Measurements from ENCODE around the gene CEP192. TPM values are rescaled to one million over a fixed set of nuclear protein-coding genes. Genes with fewer than 3 reads are reported as not detected.

CEP192 gene
- total and polyA plus RNA-seq, 10 donors, result 13.8 to 41.8 (median 32.4) TPM

DNA sequence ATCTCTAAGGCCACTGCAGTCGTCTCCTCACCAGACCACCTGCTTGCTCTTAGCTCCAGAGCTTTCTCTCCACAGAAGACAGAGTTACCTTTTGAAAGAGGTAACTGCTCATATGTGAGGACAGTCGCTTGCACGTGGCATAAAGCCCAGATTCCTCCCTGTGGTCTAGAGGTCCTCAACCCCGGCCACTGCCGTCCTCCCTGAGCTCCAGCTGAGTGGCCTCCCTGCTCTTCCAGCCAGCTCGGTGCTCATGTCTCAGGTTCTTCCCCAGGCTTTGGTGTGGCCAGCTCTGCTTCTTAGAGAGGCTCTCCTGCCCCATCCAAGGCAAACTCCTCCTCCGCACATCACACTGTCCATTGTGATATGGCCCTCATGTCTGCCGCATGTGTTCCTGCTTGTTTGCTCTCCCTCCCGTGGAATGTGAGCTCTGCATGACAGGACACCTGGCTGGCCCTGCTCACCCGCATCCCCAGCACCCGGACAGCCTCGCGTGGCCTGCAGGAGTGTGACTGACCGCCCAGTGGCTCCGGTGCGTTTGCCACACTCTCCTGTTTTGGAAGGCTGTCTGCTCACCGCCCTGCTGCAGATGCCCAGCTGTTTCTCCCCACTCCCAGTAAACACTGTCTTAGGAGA, 135.9 kb downstream of the CEP192 start:
- intact Hi-C loops (cut with DNase I; ENCODE audit: low total_unique reads), result no loop called here

GRCh38 chr18:13131283-13131682, 140.1 kb downstream of the CEP192 start:
- DNase-seq, result no peak
- H3K36me3 ChIP-seq, result peaks cover 0 to 29% (median 6%) of the 10 kb centered on the region in 6 donors
- H3K4me1 ChIP-seq, result peaks cover 0 to 9% (median 7%) of the 10 kb centered on the region in 6 donors
- no peak overlapping the region for H3K27ac ChIP-seq
- no peak overlapping the region for H3K4me3 ChIP-seq
- TF ChIP-seq CTCF (IDR thresholded peaks at IDR 0.05 in 8 of 11, conservative IDR thresholded peaks at IDR 0.05 in 3 of 11) (no peak), POLR2A (IDR thresholded peaks at IDR 0.05) (no peak), POLR2AphosphoS5 (IDR thresholded peaks at IDR 0.05) (no peak)
- intact Hi-C loops (cut with DNase I; ENCODE audit: low total_unique reads), result no loop called here
- H3K9me3 ChIP-seq, result peaks cover 0 to 10% (median 0%) of the 10 kb centered on the region in 8 donors
- WGBS, 5 donors, result 81 to 98% (median 90%) methylated on average over 6 of the region's 6 CpGs
- peaks cover 0 to 5% (median 0%) of the 10 kb centered on the region in 7 donors for H3K27me3 ChIP-seq (replicated peaks in 1 of 7)

More for the DNA sequence above, 135.9 kb downstream of the CEP192 start:
- peaks cover 0 to 5% (median 0%) of the 10 kb centered on the region in 6 donors for H3K4me1 ChIP-seq
- TF ChIP-seq POLR2A (IDR thresholded peaks at IDR 0.05) (no peak), CTCF (IDR thresholded peaks at IDR 0.05 in 8 of 11, conservative IDR thresholded peaks at IDR 0.05 in 3 of 11) (no peak), POLR2AphosphoS5 (IDR thresholded peaks at IDR 0.05) (no peak)
- peaks cover 0 to 69% (median 6%) of the 10 kb centered on the region in 6 donors for H3K36me3 ChIP-seq
- H3K27me3 ChIP-seq (replicated peaks in 1 of 7), result no peaks in the 10 kb centered on the region
- no peak for DNase-seq
- no peak overlapping the region for H3K4me3 ChIP-seq
- H3K9me3 ChIP-seq, result no peaks in the 10 kb centered on the region
- 93 to 96% (median 96%) methylated on average over 15 to 17 of the region's 17 CpGs for WGBS, 5 donors
- H3K27ac ChIP-seq, result no peak overlapping the region

- peaks cover 0 to 8% (median 0%) of the 10 kb centered on the region in 6 donors for H3K36me3 ChIP-seq
- no peak for TF ChIP-seq POLR2AphosphoS5 (IDR thresholded peaks at IDR 0.05)
- no peak for TF ChIP-seq POLR2A (IDR thresholded peaks at IDR 0.05)
- no peak for TF ChIP-seq CTCF (IDR thresholded peaks at IDR 0.05 in 8 of 11, conservative IDR thresholded peaks at IDR 0.05 in 3 of 11)
- 94 to 97% (median 96%) methylated on average over 24 to 52 of the region's 52 CpGs for WGBS, 5 donors
- peaks cover 0 to 10% (median 0%) of the 10 kb centered on the region in 8 donors for H3K9me3 ChIP-seq
- no peak for DNase-seq
- H3K4me1 ChIP-seq, result peaks cover 0 to 34% (median 22%) of the 10 kb centered on the region in 6 donors
- H3K27ac ChIP-seq, result no peak overlapping the region
- intact Hi-C loops (cut with DNase I; ENCODE audit: low total_unique reads), result no loop called here
- H3K27me3 ChIP-seq (replicated peaks in 1 of 7), result peaks cover 0 to 18% (median 0%) of the 10 kb centered on the region in 7 donors
- no peak overlapping the region for H3K4me3 ChIP-seq
Observed at GRCh38 chr18:13134551-13135401, 143.6 kb downstream of the CEP192 start.

Data from spleen (tissue), 11 donors.